ENCODE results near the gene BAD.

The BAD gene

GRCh38 chr11:64226507-64227051 lies 57.9 kb downstream of the BAD start:
- DNase-seq, result peak; percentile 56

GRCh38 chr11:64225608-64226506 lies 58.6 kb downstream of the BAD start, which contains the start of the genes NUDT22 and TRPT1:
Gene NUDT22, plus strand, starts transcription at chr11:64226274. Its CDS starts 379 bp downstream, at chr11:64226653.
Gene TRPT1, minus strand, starts transcription at chr11:64226186. Its CDS starts 326 bp downstream, at chr11:64225860.
- peak; percentile 89 for DNase-seq

GRCh38 chr11:64224891-64225607 lies 59.4 kb downstream of the BAD start:
- no peak for DNase-seq

- no peak for DNase-seq
These were observed 60.1 kb downstream of the BAD start for GRCh38 chr11:64224151-64224890.

GRCh38 chr11:64223001-64223651 lies 61.3 kb downstream of the BAD start:
- no peak for DNase-seq

GRCh38 chr11:64222651-64223000 lies 61.8 kb downstream of the BAD start:
- DNase-seq, result no peak

- DNase-seq, result no peak
These were observed 63.7 kb downstream of the BAD start for GRCh38 chr11:64220798-64221197.

GRCh38 chr11:64220271-64220670 lies 64.2 kb downstream of the BAD start:
- DNase-seq, result no peak

Data from NCI-H510A (cell line).